Measurements from ENCODE around the gene PROZ.

PROZ gene

DNA sequence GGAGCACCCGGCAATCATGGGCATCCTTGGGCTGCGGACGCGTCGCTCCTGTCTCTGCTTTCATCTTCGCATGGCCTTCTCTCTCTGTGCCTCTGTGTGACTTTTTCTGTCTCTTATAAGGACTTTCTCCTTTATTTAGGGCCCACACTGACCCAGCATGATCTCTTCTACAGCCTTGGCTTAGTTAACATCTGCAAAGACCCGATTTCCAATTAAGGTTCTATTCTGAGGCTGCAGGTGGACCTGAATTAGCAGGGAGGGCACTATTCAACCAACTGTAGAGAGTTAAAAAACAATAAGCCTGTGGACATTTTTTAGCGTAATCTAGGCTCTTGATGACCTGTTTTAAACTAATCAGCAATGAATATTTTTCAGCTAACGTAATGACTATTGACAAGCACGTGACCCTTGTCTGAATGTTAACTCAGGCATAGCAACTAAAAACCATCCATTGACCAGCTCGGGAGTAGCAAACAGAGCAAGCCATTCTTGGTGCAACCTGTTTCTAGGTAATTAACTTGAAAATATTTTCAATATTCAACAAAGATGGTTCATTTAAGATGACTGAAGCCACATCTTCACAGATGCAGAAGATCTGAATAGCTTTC lies 20.7 kb upstream of the PROZ start (continued):
- TF ChIP-seq, protein P1, sequence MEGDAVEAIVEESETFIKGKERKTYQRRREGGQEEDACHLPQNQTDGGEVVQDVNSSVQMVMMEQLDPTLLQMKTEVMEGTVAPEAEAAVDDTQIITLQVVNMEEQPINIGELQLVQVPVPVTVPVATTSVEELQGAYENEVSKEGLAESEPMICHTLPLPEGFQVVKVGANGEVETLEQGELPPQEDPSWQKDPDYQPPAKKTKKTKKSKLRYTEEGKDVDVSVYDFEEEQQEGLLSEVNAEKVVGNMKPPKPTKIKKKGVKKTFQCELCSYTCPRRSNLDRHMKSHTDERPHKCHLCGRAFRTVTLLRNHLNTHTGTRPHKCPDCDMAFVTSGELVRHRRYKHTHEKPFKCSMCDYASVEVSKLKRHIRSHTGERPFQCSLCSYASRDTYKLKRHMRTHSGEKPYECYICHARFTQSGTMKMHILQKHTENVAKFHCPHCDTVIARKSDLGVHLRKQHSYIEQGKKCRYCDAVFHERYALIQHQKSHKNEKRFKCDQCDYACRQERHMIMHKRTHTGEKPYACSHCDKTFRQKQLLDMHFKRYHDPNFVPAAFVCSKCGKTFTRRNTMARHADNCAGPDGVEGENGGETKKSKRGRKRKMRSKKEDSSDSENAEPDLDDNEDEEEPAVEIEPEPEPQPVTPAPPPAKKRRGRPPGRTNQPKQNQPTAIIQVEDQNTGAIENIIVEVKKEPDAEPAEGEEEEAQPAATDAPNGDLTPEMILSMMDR (tag by site-specific recombination; IDR thresholded peaks at IDR 0.05): no peak
- TF ChIP-seq, protein P2, sequence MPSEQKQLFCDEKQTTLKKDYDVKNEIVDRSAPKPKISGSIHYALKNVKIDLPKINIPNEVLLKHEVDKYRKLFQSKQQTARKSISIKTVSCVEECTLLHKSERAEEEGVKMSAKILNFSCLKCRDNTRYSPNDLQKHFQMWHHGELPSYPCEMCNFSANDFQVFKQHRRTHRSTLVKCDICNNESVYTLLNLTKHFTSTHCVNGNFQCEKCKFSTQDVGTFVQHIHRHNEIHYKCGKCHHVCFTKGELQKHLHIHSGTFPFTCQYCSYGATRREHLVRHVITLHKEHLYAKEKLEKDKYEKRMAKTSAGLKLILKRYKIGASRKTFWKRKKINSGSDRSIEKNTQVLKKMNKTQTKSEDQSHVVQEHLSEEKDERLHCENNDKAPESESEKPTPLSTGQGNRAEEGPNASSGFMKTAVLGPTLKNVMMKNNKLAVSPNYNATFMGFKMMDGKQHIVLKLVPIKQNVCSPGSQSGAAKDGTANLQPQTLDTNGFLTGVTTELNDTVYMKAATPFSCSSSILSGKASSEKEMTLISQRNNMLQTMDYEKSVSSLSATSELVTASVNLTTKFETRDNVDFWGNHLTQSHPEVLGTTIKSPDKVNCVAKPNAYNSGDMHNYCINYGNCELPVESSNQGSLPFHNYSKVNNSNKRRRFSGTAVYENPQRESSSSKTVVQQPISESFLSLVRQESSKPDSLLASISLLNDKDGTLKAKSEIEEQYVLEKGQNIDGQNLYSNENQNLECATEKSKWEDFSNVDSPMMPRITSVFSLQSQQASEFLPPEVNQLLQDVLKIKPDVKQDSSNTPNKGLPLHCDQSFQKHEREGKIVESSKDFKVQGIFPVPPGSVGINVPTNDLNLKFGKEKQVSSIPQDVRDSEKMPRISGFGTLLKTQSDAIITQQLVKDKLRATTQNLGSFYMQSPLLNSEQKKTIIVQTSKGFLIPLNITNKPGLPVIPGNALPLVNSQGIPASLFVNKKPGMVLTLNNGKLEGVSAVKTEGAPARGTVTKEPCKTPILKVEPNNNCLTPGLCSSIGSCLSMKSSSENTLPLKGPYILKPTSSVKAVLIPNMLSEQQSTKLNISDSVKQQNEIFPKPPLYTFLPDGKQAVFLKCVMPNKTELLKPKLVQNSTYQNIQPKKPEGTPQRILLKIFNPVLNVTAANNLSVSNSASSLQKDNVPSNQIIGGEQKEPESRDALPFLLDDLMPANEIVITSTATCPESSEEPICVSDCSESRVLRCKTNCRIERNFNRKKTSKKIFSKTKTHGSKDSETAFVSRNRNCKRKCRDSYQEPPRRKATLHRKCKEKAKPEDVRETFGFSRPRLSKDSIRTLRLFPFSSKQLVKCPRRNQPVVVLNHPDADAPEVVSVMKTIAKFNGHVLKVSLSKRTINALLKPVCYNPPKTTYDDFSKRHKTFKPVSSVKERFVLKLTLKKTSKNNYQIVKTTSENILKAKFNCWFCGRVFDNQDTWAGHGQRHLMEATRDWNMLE (tag by site-specific recombination; conservative IDR thresholded peaks at IDR 0.05; ENCODE audit: low read depth): no peak
- TF ChIP-seq, protein P3, sequence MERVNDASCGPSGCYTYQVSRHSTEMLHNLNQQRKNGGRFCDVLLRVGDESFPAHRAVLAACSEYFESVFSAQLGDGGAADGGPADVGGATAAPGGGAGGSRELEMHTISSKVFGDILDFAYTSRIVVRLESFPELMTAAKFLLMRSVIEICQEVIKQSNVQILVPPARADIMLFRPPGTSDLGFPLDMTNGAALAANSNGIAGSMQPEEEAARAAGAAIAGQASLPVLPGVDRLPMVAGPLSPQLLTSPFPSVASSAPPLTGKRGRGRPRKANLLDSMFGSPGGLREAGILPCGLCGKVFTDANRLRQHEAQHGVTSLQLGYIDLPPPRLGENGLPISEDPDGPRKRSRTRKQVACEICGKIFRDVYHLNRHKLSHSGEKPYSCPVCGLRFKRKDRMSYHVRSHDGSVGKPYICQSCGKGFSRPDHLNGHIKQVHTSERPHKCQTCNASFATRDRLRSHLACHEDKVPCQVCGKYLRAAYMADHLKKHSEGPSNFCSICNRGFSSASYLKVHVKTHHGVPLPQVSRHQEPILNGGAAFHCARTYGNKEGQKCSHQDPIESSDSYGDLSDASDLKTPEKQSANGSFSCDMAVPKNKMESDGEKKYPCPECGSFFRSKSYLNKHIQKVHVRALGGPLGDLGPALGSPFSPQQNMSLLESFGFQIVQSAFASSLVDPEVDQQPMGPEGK (tag by site-specific recombination; IDR thresholded peaks at IDR 0.05): no peak
- TF ChIP-seq ZIC2 (tag by site-specific recombination; IDR thresholded peaks at IDR 0.05): no peak
- TF ChIP-seq ZNF211 (tag by site-specific recombination; IDR thresholded peaks at IDR 0.05; ENCODE audit: low read depth): no peak
- no peak for TF ChIP-seq ZFHX2 (tag by site-specific recombination; conservative IDR thresholded peaks at IDR 0.05)
- TF ChIP-seq ZNF521 (tag by site-specific recombination; IDR thresholded peaks at IDR 0.05): no peak
- no peak for TF ChIP-seq ZNF121 (tag by site-specific recombination; IDR thresholded peaks at IDR 0.05)

DNA sequence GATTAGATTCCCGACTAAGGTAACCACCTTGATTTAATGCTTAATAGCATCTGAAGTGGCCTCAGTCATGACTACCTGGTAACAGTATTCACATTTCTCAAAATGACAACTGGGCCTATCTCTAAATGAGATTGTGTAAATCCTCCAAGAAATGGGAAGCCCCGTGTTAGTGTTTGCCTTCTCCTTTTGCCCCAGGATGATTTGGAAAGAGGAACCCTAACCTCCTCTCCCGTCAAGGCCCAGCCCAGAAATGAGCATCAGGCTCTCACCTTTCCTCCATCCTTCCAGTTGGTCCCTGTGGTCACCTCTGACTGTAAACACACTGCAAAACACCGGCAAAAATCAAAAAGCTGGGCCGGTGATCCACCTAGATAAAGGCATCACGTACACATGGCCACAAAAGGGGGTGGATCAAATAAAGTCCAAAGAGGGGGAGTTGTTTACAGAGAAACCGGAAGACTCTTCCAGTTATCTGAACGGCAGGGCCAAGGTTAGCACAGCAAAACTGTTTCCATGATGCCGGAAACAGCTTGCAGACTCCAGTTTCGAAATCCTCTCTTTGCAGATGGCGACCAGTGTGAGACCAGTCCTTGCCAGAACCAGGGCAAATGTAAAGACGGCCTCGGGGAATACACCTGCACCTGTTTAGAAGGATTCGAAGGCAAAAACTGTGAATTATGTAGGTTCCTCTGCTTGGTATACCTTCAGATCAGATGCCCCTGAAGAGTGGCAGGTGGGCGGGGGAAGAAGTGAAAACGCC lies 19.5 kb upstream of the PROZ start:
- H3K36me3 ChIP-seq (ENCODE audit: control insufficient read depth in 2 of 2, insufficient read depth in 1 of 2, low read length in 2 of 2): no peaks in the 10 kb centered on the region
- ChIA-PET CTCF (no interaction called here), POLR2A (no interaction called here)
- H3K9me3 ChIP-seq (ENCODE audit: control insufficient read depth, insufficient read depth, low read depth, low read length): no peaks in the 10 kb centered on the region
- no peak overlapping the region for H3K4me3 ChIP-seq (ENCODE audit: low read depth, low read length)
- no peaks in the 10 kb centered on the region for H3K4me1 ChIP-seq (ENCODE audit: control insufficient read depth, insufficient read depth, low read length)
- TF ChIP-seq, protein P4, sequence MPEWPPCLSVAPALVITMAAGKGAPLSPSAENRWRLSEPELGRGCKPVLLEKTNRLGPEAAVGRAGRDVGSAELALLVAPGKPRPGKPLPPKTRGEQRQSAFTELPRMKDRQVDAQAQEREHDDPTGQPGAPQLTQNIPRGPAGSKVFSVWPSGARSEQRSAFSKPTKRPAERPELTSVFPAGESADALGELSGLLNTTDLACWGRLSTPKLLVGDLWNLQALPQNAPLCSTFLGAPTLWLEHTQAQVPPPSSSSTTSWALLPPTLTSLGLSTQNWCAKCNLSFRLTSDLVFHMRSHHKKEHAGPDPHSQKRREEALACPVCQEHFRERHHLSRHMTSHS (tag by site-specific recombination; IDR thresholded peaks at IDR 0.05): no peak
- TF ChIP-seq ZNF530 (tag by site-specific recombination; IDR thresholded peaks at IDR 0.05; ENCODE audit: low read depth) (no peak), KLF10 (tag by site-specific recombination; IDR thresholded peaks at IDR 0.05) (no peak), ZNF266 (tag by site-specific recombination; IDR thresholded peaks at IDR 0.05; ENCODE audit: low read depth) (no peak), ZNF792 (tag by site-specific recombination; IDR thresholded peaks at IDR 0.05) (no peak), ZNF777 (tag by site-specific recombination; IDR thresholded peaks at IDR 0.05; ENCODE audit: borderline replicate concordance) (no peak)
- TF ChIP-seq, protein P5, sequence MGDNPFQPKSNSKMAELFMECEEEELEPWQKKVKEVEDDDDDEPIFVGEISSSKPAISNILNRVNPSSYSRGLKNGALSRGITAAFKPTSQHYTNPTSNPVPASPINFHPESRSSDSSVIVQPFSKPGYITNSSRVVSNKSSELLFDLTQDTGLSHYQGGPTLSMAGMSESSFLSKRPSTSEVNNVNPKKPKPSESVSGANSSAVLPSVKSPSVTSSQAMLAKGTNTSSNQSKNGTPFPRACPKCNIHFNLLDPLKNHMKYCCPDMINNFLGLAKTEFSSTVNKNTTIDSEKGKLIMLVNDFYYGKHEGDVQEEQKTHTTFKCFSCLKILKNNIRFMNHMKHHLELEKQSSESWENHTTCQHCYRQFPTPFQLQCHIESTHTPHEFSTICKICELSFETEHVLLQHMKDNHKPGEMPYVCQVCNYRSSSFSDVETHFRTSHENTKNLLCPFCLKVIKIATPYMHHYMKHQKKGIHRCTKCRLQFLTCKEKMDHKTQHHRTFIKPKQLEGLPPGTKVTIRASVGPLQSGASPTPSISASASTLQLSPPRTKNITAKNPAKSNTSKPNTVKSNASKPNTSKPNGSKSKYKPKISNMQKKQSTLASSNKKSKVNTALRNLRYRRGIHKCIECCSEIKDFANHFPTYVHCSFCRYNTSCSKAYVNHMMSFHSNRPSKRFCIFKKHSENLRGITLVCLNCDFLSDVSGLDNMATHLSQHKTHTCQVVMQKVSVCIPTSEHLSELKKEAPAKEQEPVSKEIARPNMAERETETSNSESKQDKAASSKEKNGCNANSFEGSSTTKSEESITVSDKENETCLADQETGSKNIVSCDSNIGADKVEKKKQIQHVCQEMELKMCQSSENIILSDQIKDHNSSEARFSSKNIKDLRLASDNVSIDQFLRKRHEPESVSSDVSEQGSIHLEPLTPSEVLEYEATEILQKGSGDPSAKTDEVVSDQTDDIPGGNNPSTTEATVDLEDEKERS (tag by site-specific recombination; IDR thresholded peaks at IDR 0.05): no peak
- TF ChIP-seq, protein P6, sequence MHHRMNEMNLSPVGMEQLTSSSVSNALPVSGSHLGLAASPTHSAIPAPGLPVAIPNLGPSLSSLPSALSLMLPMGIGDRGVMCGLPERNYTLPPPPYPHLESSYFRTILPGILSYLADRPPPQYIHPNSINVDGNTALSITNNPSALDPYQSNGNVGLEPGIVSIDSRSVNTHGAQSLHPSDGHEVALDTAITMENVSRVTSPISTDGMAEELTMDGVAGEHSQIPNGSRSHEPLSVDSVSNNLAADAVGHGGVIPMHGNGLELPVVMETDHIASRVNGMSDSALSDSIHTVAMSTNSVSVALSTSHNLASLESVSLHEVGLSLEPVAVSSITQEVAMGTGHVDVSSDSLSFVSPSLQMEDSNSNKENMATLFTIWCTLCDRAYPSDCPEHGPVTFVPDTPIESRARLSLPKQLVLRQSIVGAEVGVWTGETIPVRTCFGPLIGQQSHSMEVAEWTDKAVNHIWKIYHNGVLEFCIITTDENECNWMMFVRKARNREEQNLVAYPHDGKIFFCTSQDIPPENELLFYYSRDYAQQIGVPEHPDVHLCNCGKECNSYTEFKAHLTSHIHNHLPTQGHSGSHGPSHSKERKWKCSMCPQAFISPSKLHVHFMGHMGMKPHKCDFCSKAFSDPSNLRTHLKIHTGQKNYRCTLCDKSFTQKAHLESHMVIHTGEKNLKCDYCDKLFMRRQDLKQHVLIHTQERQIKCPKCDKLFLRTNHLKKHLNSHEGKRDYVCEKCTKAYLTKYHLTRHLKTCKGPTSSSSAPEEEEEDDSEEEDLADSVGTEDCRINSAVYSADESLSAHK (tag by site-specific recombination; IDR thresholded peaks at IDR 0.05): no peak
- no peak overlapping the region for H3K27ac ChIP-seq (ENCODE audit: extremely low read depth, low read depth, low read length)
